GM23338 (cell line): ENCODE measurements around the gene PCA3. TPM values are rescaled to one million over a fixed set of nuclear protein-coding genes. Genes with fewer than 3 reads are reported as not detected.

ENCODE experiments used
- ATAC-seq: fragments of 200-7000 bp; cut with Tn5 transposase; 3 replicates; pipeline ENCODE4 v1.9.1; 2020
- DNase-seq: peaks from one replicate; pipeline ENCODE4 v3.0.0-alpha.2; 2015; ENCODE audit warnings: low spot score
- H2AFZ ChIP-seq: fragments of 200-600 bp; sonication (generic); 2 replicates; pipeline ENCODE4 v1.8.0; 2016; ENCODE audit warnings: antibody characterized with exemption, mild to moderate bottlenecking, moderate library complexity
- H3F3A ChIP-seq: fragments of 200-600 bp; sonication (generic); replicated peaks from 2 replicates; pipeline ENCODE4 v1.8.0; 2017; ENCODE audit warnings: antibody characterized with exemption, mixed run types, low read depth
- H3K27ac ChIP-seq: fragments of 200-600 bp; sonication (generic); 2 replicates; pipeline ENCODE4 v1.6.1; 2016; ENCODE audit warnings: low read depth
- H3K27me3 ChIP-seq: fragments of 200-600 bp; sonication (generic); 2 replicates; pipeline ENCODE4 v1.8.0; 2016; ENCODE audit warnings: mild to moderate bottlenecking, mixed run types, moderate library complexity; ENCODE audit not compliant: insufficient read depth
- H3K36me3 ChIP-seq: fragments of 200-600 bp; sonication (generic); 2 replicates; pipeline ENCODE4 v1.8.0; 2016; ENCODE audit warnings: mild to moderate bottlenecking; ENCODE audit not compliant: insufficient read depth
- H3K4me1 ChIP-seq: fragments of 200-600 bp; sonication (generic); 2 replicates; pipeline ENCODE4 v1.8.0; 2016; ENCODE audit warnings: mild to moderate bottlenecking, moderate library complexity; ENCODE audit not compliant: insufficient read depth
- H3K4me2 ChIP-seq: fragments of 200-600 bp; sonication (generic); 2 replicates; pipeline ENCODE4 v1.7.1; 2017; ENCODE audit warnings: mixed run types
- H3K4me3 ChIP-seq: fragments of 200-600 bp; sonication (generic); 2 replicates; pipeline ENCODE4 v1.6.1; 2016; ENCODE audit warnings: mixed run types
- H3K79me2 ChIP-seq: fragments of 200-600 bp; sonication (generic); replicated peaks from 2 replicates; pipeline ENCODE4 v1.8.0; 2017; ENCODE audit warnings: mild to moderate bottlenecking; ENCODE audit not compliant: insufficient read depth
- H3K9me2 ChIP-seq: fragments of 200-600 bp; sonication (generic); 2 replicates; pipeline ENCODE4 v1.8.0; 2017; ENCODE audit not compliant: insufficient read depth
- H4K20me1 ChIP-seq: fragments of 200-600 bp; sonication (generic); replicated peaks from 2 replicates; pipeline ENCODE4 v1.8.0; 2017; ENCODE audit warnings: mild to moderate bottlenecking; ENCODE audit not compliant: insufficient read depth
- H3K27ac Mint-ChIP-seq: 2 replicates; pipeline ENCODE4 v1.8.0; 2020; ENCODE audit warnings: inconsistent platforms, mild to moderate bottlenecking, moderate library complexity, mixed read lengths
- H3K27me3 Mint-ChIP-seq: 3 replicates; pipeline ENCODE4 v1.8.0; 2022; ENCODE audit warnings: low read depth, mild to moderate bottlenecking, moderate library complexity, mixed read lengths, inconsistent platforms; ENCODE audit not compliant: insufficient read depth, poor library complexity
- H3K36me3 Mint-ChIP-seq: 3 replicates; pipeline ENCODE4 v1.8.0; 2021; ENCODE audit warnings: low read depth, mild to moderate bottlenecking, inconsistent platforms, moderate library complexity, mixed read lengths
- H3K4me1 Mint-ChIP-seq: 3 replicates; pipeline ENCODE4 v1.8.0; 2020; ENCODE audit warnings: mild to moderate bottlenecking, inconsistent platforms, mixed read lengths
- H3K4me3 Mint-ChIP-seq: 3 replicates; pipeline ENCODE4 v1.8.0; 2021; ENCODE audit warnings: moderate library complexity, mild to moderate bottlenecking, inconsistent platforms, mixed read lengths
- H3K9me3 Mint-ChIP-seq: 3 replicates; pipeline ENCODE4 v1.8.0; 2020; ENCODE audit warnings: moderate library complexity, mild to moderate bottlenecking, inconsistent platforms, mixed read lengths
- CTCF ChIP-seq, 2 experiments: fragments of 200-600 bp in 1 of 2; sonication (generic) in 1 of 2; conservative IDR thresholded peaks; 2 replicates each; pipeline versions ENCODE4 v1.5.1 to v1.6.1; 2016 to 2017; ENCODE audit warnings: antibody characterized with exemption in 2 of 2, low read depth in 2 of 2, mild to moderate bottlenecking in 2 of 2, moderate library complexity in 1 of 2
- EZH2 ChIP-seq: fragments of 200-600 bp; sonication (generic); IDR thresholded peaks from one replicate; pipeline ENCODE4 v1.8.0; 2017; ENCODE audit warnings: antibody characterized with exemption, mild to moderate bottlenecking, low read depth; ENCODE audit not compliant: unreplicated experiment
- EZH2phosphoT487 ChIP-seq: fragments of 200-600 bp; sonication (generic); IDR thresholded peaks from one replicate; pipeline ENCODE4 v1.8.1; 2018; ENCODE audit warnings: antibody characterized with exemption; ENCODE audit not compliant: unreplicated experiment
- JUNB ChIP-seq: IDR thresholded peaks from one replicate; pipeline ENCODE4 v1.6.1; 2016; ENCODE audit warnings: antibody characterized with exemption; ENCODE audit not compliant: unreplicated experiment
- NANOG ChIP-seq: IDR thresholded peaks from 2 replicates; pipeline ENCODE4 v1.6.1; 2016; ENCODE audit warnings: antibody characterized with exemption, borderline replicate concordance
- POLR2AphosphoS5 ChIP-seq: IDR thresholded peaks from 2 replicates; pipeline ENCODE4 v1.6.1; 2016; ENCODE audit warnings: antibody characterized with exemption, low read depth
- STAT1 ChIP-seq: IDR thresholded peaks from one replicate; pipeline ENCODE4 v1.6.1; 2016; ENCODE audit warnings: antibody characterized with exemption; ENCODE audit not compliant: unreplicated experiment
- ZNF331 ChIP-seq: fragments of 250-450 bp; sonication (Bioruptor Pico); IDR thresholded peaks from 2 replicates; pipeline ENCODE4 v1.5.0; 2020; ENCODE audit warnings: low read depth, mild to moderate bottlenecking, moderate library complexity
- polyA plus RNA-seq: library from polyadenylated mRNA; unstranded; fragments of >200 nt; fragmentation: Nextera tagmentation; extraction: Ambion mirVana; gene quantifications from 2 replicates; pipeline ENCODE4 v1.2.1, GENCODE V29; 2016
- total RNA-seq: library from RNA; depleted of rRNA; stranded (reverse); fragments of >200 nt; shearing (Covaris generic); gene quantifications from 2 replicates; pipeline ENCODE4 v1.2.3, GENCODE V29; 2014
- TF ChIP-seq, protein P1 (sequence below): fragments of 250-450 bp; sonication (Bioruptor Pico); IDR thresholded peaks from 2 replicates; pipeline ENCODE4 v1.5.0; 2020; ENCODE audit warnings: mild to moderate bottlenecking, moderate library complexity

The PCA3 gene
- total and polyA plus RNA-seq, 2 experiments from 2014 or later = 0.28 to 0.76 TPM

GRCh38 chr9:76812591-76812990, 48.4 kb downstream of the PCA3 start (continued):
- TF ChIP-seq, protein P1, sequence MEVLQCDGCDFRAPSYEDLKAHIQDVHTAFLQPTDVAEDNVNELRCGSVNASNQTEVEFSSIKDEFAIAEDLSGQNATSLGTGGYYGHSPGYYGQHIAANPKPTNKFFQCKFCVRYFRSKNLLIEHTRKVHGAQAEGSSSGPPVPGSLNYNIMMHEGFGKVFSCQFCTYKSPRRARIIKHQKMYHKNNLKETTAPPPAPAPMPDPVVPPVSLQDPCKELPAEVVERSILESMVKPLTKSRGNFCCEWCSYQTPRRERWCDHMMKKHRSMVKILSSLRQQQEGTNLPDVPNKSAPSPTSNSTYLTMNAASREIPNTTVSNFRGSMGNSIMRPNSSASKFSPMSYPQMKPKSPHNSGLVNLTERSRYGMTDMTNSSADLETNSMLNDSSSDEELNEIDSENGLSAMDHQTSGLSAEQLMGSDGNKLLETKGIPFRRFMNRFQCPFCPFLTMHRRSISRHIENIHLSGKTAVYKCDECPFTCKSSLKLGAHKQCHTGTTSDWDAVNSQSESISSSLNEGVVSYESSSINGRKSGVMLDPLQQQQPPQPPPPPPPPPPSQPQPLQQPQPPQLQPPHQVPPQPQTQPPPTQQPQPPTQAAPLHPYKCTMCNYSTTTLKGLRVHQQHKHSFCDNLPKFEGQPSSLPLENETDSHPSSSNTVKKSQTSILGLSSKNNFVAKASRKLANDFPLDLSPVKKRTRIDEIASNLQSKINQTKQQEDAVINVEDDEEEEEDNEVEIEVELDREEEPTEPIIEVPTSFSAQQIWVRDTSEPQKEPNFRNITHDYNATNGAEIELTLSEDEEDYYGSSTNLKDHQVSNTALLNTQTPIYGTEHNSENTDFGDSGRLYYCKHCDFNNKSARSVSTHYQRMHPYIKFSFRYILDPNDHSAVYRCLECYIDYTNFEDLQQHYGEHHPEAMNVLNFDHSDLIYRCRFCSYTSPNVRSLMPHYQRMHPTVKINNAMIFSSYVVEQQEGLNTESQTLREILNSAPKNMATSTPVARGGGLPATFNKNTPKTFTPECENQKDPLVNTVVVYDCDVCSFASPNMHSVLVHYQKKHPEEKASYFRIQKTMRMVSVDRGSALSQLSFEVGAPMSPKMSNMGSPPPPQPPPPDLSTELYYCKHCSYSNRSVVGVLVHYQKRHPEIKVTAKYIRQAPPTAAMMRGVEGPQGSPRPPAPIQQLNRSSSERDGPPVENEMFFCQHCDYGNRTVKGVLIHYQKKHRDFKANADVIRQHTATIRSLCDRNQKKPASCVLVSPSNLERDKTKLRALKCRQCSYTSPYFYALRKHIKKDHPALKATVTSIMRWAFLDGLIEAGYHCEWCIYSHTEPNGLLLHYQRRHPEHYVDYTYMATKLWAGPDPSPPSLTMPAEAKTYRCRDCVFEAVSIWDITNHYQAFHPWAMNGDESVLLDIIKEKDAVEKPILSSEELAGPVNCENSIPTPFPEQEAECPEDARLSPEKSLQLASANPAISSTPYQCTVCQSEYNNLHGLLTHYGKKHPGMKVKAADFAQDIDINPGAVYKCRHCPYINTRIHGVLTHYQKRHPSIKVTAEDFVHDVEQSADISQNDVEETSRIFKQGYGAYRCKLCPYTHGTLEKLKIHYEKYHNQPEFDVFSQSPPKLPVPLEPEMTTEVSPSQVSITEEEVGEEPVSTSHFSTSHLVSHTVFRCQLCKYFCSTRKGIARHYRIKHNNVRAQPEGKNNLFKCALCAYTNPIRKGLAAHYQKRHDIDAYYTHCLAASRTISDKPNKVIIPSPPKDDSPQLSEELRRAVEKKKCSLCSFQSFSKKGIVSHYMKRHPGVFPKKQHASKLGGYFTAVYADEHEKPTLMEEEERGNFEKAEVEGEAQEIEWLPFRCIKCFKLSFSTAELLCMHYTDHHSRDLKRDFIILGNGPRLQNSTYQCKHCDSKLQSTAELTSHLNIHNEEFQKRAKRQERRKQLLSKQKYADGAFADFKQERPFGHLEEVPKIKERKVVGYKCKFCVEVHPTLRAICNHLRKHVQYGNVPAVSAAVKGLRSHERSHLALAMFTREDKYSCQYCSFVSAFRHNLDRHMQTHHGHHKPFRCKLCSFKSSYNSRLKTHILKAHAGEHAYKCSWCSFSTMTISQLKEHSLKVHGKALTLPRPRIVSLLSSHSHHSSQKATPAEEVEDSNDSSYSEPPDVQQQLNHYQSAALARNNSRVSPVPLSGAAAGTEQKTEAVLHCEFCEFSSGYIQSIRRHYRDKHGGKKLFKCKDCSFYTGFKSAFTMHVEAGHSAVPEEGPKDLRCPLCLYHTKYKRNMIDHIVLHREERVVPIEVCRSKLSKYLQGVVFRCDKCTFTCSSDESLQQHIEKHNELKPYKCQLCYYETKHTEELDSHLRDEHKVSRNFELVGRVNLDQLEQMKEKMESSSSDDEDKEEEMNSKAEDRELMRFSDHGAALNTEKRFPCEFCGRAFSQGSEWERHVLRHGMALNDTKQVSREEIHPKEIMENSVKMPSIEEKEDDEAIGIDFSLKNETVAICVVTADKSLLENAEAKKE (CRISPR knock-in tag) = no peak
- TF ChIP-seq ZNF331 = no peak
- no peak for TF ChIP-seq EZH2phosphoT487

DNA sequence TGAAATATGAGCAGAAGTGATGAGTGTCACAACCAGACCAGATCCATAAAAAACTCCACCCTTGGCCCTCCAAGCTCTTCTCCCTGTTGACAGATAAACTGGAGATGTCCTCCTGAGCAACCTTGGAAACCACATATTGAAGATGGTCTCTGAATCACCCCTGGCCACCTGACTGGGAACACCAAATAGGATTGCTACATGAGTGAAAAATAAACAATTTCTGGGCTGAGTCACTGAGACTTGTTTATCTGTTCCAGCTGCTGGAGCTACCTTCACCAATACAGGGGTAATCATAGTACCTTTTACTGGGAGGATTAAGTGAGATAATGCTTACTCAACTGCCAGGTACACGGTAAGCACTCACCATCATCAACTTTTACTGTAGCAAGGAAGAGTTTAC, 53.3 kb downstream of the PCA3 start:
- Histone ChIP-seq H3K4me1 (no peaks in the 10 kb centered on the region), H3F3A (no peaks in the 10 kb centered on the region), H3K36me3 (no peaks in the 10 kb centered on the region), H3K4me3 (no peak overlapping the region), H4K20me1 (no peaks in the 10 kb centered on the region), H2AFZ (no peak overlapping the region), H3K27ac (no peak overlapping the region), H3K4me2 (no peak overlapping the region), H3K79me2 (no peaks in the 10 kb centered on the region), H3K9me2 (no peaks in the 10 kb centered on the region), H3K27me3 (no peaks in the 10 kb centered on the region)
- DNase-seq (no peak), ATAC-seq (no peak)
- peaks cover 2% of the 10 kb centered on the region for H3K27me3 Mint-ChIP-seq
- peaks cover 8% of the 10 kb centered on the region; the same call in 2 of the 3 replicates for H3K4me1 Mint-ChIP-seq
- H3K4me3 Mint-ChIP-seq = no peak overlapping the region
- H3K27ac Mint-ChIP-seq = no peak overlapping the region
- no peaks in the 10 kb centered on the region for H3K36me3 Mint-ChIP-seq
- H3K9me3 Mint-ChIP-seq = no peaks in the 10 kb centered on the region
- TF ChIP-seq, protein P1 (CRISPR knock-in tag) = no peak
- no peak for TF ChIP-seq CTCF (conservative IDR thresholded peaks at IDR 0.05; ENCODE audit: low read depth in 2 of 2)
- no peak for TF ChIP-seq EZH2phosphoT487
- no peak for TF ChIP-seq EZH2
- TF ChIP-seq JUNB = no peak
- no peak for TF ChIP-seq STAT1
- TF ChIP-seq POLR2AphosphoS5 = no peak
- no peak for TF ChIP-seq NANOG
